Activated B cell treated with CpG ODN at 0.5 μM for 24 hours (primary cell): ENCODE measurements around the gene EFNA5. TPM values are rescaled to one million over a fixed set of nuclear protein-coding genes. Genes with fewer than 3 reads are reported as not detected.

Source experiments
- ATAC-seq: fragments of 200-7000 bp; cut with Tn5 transposase; one replicate; pipeline ENCODE4 v1.10.0; 2021; ENCODE audit warnings: low read depth, mild to moderate bottlenecking, moderate library complexity
- CTCF ChIA-PET: fragments of 350-600 bp; sonication (Branson Sonifier 250); formaldehyde crosslinking; loops from one replicate; lab custom pipeline; 2021; ENCODE audit warnings: antibody characterized with exemption; lab: Charles Lee
- POLR2A ChIA-PET: fragments of 350-600 bp; sonication (Branson Sonifier 250); formaldehyde crosslinking; loops from one replicate; lab custom pipeline; 2021; ENCODE audit warnings: antibody characterized with exemption; lab: Charles Lee
- DNase-seq: peaks from one replicate; pipeline ENCODE4 v3.0.0; 2022
- H3K27ac Mint-ChIP-seq: one replicate; pipeline ENCODE4 v1.8.0; 2020; ENCODE audit warnings: mixed read lengths
- H3K27me3 Mint-ChIP-seq: one replicate; pipeline ENCODE4 v1.8.0; 2021; ENCODE audit warnings: mixed read lengths
- H3K36me3 Mint-ChIP-seq: one replicate; pipeline ENCODE4 v1.8.0; 2021; ENCODE audit warnings: low read depth, mixed read lengths
- H3K4me1 Mint-ChIP-seq: one replicate; pipeline ENCODE4 v1.8.0; 2021; ENCODE audit warnings: mixed read lengths
- H3K4me3 Mint-ChIP-seq: one replicate; pipeline ENCODE4 v1.8.0; 2020; ENCODE audit warnings: mild to moderate bottlenecking, mixed read lengths
- H3K9me3 Mint-ChIP-seq: one replicate; pipeline ENCODE4 v1.8.0; 2020; ENCODE audit warnings: mixed read lengths
- intact Hi-C: fragments of 100-400 bp; cut with micrococcal nuclease; formaldehyde crosslinking; loops from one replicate; pipeline ENCODE4 v1.15.1; 2024
- total RNA-seq: library from RNA; stranded (reverse); gene quantifications from 2 replicates; pipeline ENCODE4 v1.2.3, GENCODE V29; 2022
- TF ChIP-seq, protein P1 (sequence below): fragments of 200-600 bp; IDR thresholded peaks from one replicate; pipeline ENCODE4 v1.8.0; 2022; ENCODE audit warnings: antibody characterized with exemption, mild to moderate bottlenecking

The EFNA5 gene
- total RNA-seq, 1 donor from 2014 or later, result not detected

DNA sequence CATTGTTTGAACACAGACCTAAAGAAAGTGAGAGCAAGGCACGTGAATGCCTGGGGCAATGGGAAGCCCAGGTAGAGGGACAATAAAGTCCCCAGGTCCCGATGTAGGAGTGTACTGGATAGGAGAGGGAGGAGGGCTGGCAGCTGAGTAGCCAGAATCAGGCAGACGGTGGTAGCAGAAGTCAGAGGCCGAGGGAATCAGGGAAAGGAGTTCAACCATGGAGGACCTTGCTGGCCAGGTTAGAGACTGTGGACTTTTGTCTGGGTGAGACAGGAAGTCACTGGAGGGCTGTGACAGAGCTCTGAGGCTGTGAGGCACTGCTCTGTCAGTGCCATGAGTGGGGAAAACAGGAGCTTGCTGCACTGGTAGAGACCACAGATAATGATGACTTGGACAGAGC, 248.2 kb downstream of the EFNA5 start:
- no peaks in the 10 kb centered on the region for H3K36me3 Mint-ChIP-seq

DNA sequence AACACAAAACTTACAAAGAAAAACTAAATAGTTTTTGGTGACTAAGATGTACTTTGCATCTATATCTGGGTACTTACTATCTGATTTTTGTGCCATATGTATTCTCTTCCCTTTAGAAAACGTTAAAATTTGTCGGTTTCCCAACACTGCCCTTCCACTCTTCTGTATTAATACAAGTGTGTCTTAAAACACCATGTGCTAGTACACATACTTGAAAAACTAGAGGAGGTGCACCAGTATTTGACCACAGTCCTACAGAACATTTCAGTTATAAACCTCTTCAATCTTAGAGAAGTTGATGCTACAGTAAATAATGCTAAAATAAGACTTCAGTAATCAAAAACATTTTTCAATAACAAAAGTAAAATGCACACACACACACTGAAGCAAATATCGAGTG, 251.2 kb downstream of the EFNA5 start:
- no peaks in the 10 kb centered on the region for H3K27me3 Mint-ChIP-seq
- no peaks in the 10 kb centered on the region for H3K36me3 Mint-ChIP-seq
- ChIA-PET CTCF (no interaction called here), POLR2A (no interaction called here)
- TF ChIP-seq, protein P1, sequence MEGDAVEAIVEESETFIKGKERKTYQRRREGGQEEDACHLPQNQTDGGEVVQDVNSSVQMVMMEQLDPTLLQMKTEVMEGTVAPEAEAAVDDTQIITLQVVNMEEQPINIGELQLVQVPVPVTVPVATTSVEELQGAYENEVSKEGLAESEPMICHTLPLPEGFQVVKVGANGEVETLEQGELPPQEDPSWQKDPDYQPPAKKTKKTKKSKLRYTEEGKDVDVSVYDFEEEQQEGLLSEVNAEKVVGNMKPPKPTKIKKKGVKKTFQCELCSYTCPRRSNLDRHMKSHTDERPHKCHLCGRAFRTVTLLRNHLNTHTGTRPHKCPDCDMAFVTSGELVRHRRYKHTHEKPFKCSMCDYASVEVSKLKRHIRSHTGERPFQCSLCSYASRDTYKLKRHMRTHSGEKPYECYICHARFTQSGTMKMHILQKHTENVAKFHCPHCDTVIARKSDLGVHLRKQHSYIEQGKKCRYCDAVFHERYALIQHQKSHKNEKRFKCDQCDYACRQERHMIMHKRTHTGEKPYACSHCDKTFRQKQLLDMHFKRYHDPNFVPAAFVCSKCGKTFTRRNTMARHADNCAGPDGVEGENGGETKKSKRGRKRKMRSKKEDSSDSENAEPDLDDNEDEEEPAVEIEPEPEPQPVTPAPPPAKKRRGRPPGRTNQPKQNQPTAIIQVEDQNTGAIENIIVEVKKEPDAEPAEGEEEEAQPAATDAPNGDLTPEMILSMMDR, result no peak
- ATAC-seq (no peak), DNase-seq (no peak)
- no peak overlapping the region for H3K27ac Mint-ChIP-seq
- no peaks in the 10 kb centered on the region for H3K9me3 Mint-ChIP-seq
- intact Hi-C loops, result no loop called here
- H3K4me1 Mint-ChIP-seq, result no peaks in the 10 kb centered on the region
- H3K4me3 Mint-ChIP-seq, result no peak overlapping the region

More for the DNA sequence above, 248.2 kb downstream of the EFNA5 start:
- no peak for ATAC-seq
- no peaks in the 10 kb centered on the region for H3K9me3 Mint-ChIP-seq
- POLR2A ChIA-PET, result no interaction called here
- intact Hi-C loops, result no loop called here
- TF ChIP-seq, protein P1, result no peak
- no peak for DNase-seq
- no peak overlapping the region for H3K4me3 Mint-ChIP-seq
- H3K27me3 Mint-ChIP-seq, result no peaks in the 10 kb centered on the region
- H3K4me1 Mint-ChIP-seq, result no peaks in the 10 kb centered on the region
- no peak overlapping the region for H3K27ac Mint-ChIP-seq
- CTCF ChIA-PET, result no interaction called here

DNA sequence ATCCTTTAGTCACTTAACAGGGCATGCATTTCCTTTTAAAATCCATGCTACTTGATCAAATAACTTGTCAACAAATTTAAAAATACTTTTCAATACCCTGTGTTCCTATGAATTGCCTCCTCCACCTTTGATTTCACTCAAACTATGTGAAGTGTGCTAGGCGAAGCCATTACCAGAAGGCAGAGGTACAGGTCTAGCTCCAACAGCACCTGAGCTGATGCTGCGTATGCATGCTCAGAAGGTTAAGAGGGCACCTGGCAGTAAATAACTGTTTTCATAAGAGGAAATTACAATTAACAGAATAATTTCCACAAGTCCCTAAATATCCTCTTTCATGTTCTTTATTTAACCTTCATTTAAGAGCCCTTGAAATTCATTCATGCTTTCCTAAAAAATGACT, 251.8 kb downstream of the EFNA5 start:
- H3K4me1 Mint-ChIP-seq, result no peaks in the 10 kb centered on the region
- no peaks in the 10 kb centered on the region for H3K36me3 Mint-ChIP-seq
- ATAC-seq, result no peak
- ChIA-PET POLR2A (no interaction called here), CTCF (no interaction called here)
- intact Hi-C loops, result no loop called here
- no peaks in the 10 kb centered on the region for H3K27me3 Mint-ChIP-seq
- DNase-seq, result no peak
- no peak overlapping the region for H3K27ac Mint-ChIP-seq
- no peak overlapping the region for H3K4me3 Mint-ChIP-seq
- TF ChIP-seq, protein P1, result no peak
- no peaks in the 10 kb centered on the region for H3K9me3 Mint-ChIP-seq

DNA sequence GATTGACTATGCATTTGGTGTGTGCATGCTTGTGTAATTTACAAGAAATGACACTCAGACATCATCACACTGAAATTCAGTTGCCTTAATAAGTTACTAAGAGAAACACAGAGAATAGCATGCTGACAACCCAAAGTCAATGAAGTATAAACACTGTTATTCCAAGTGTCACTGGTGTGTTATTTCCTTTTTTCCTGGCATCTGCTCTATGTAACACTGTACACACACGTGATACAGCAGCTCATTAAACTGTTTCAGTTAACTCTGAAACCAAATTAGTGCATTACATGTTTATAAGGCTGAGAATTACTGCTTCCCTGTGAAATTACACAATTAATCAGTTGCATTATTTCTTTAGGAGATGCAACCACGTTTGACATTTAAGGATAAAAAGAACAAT, 252.7 kb downstream of the EFNA5 start:
- Mint-ChIP-seq H3K27me3 (no peaks in the 10 kb centered on the region), H3K36me3 (no peaks in the 10 kb centered on the region), H3K27ac (no peak overlapping the region), H3K4me3 (no peak overlapping the region), H3K4me1 (no peaks in the 10 kb centered on the region), H3K9me3 (no peaks in the 10 kb centered on the region)
- TF ChIP-seq, protein P1, result no peak
- ChIA-PET POLR2A (no interaction called here), CTCF (no interaction called here)
- DNase-seq (no peak), ATAC-seq (no peak)
- intact Hi-C loops, result no loop called here

DNA sequence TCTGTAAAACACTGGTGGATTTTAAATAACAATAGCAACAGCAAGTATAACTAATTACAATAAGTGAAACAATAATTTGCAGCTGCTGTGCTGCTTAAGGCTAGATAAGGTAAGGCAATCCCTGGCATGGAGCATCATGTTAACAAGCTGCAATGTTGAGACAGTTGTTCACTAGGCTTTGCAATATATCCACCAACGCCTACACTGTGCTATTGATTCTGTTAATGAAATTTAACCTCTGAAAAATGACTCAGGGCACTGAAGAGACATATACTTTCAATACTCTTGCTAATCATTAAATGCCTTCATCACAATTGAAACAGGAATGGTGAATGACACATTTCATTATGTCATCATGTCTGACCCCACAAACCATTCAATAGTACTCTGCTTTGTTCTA, 255.0 kb downstream of the EFNA5 start:
- no peaks in the 10 kb centered on the region for H3K4me1 Mint-ChIP-seq
- H3K9me3 Mint-ChIP-seq, result no peaks in the 10 kb centered on the region
- no peak overlapping the region for H3K27ac Mint-ChIP-seq
- DNase-seq (no peak), ATAC-seq (no peak)
- intact Hi-C loops, result no loop called here
- no peaks in the 10 kb centered on the region for H3K27me3 Mint-ChIP-seq
- no peaks in the 10 kb centered on the region for H3K36me3 Mint-ChIP-seq
- CTCF ChIA-PET, result no interaction called here
- H3K4me3 Mint-ChIP-seq, result no peak overlapping the region
- TF ChIP-seq, protein P1, result no peak
- POLR2A ChIA-PET, result no interaction called here
